Smooth muscle cell (in vitro differentiated cells): ENCODE measurements around the gene CDKL5. TPM values are rescaled to one million over a fixed set of nuclear protein-coding genes. Genes with fewer than 3 reads are reported as not detected.
A peak's percentile ranks its signal among the peaks of the same experiment; 100 is the strongest.

Experiments used
- DNase-seq: peaks from one replicate; lab custom pipeline; 2025; ENCODE audit not compliant: unreplicated experiment; lab: John Stamatoyannopoulos, UW
- H2AFZ ChIP-seq: fragments of 200-600 bp; sonication (generic); 2 replicates; pipeline ENCODE4 v1.6.0; 2016; ENCODE audit warnings: antibody characterized with exemption, low read depth, mild to moderate bottlenecking
- H3F3A ChIP-seq: fragments of 200-600 bp; sonication (generic); 2 replicates; pipeline ENCODE4 v1.6.0; 2017; ENCODE audit warnings: antibody characterized with exemption, low read depth
- H3K27ac ChIP-seq: fragments of 200-600 bp; sonication (generic); 2 replicates; pipeline ENCODE4 v1.5.1; 2016; ENCODE audit warnings: low read depth, mild to moderate bottlenecking
- H3K27me3 ChIP-seq: fragments of 200-600 bp; sonication (generic); 2 replicates; pipeline ENCODE4 v1.6.1; 2016; ENCODE audit warnings: low read depth, mild to moderate bottlenecking
- H3K36me3 ChIP-seq: fragments of 200-600 bp; sonication (generic); 2 replicates; pipeline ENCODE4 v1.5.1; 2016; ENCODE audit warnings: low read depth
- H3K4me1 ChIP-seq: fragments of 200-600 bp; sonication (generic); 2 replicates; pipeline ENCODE4 v1.5.1; 2016; ENCODE audit warnings: low read depth
- H3K4me2 ChIP-seq: fragments of 200-600 bp; sonication (generic); 2 replicates; pipeline ENCODE4 v1.6.0; 2016; ENCODE audit warnings: mild to moderate bottlenecking
- H3K4me3 ChIP-seq: fragments of 200-600 bp; sonication (generic); 2 replicates; pipeline ENCODE4 v1.5.1; 2016; ENCODE audit warnings: mild to moderate bottlenecking
- H3K79me2 ChIP-seq: fragments of 200-600 bp; sonication (generic); 2 replicates; pipeline ENCODE4 v1.6.0; 2016; ENCODE audit warnings: low read depth, mild to moderate bottlenecking
- H3K9ac ChIP-seq: fragments of 200-600 bp; sonication (generic); 2 replicates; pipeline ENCODE4 v1.6.0; 2016; ENCODE audit warnings: low read depth
- H3K9me3 ChIP-seq: fragments of 200-600 bp; sonication (generic); replicated peaks from 2 replicates; pipeline ENCODE4 v1.5.1; 2016; ENCODE audit warnings: low read depth
- H4K20me1 ChIP-seq: fragments of 200-600 bp; sonication (generic); 2 replicates; pipeline ENCODE4 v1.6.0; 2016; ENCODE audit warnings: low read depth
- CTCF ChIP-seq: fragments of 200-600 bp; sonication (generic); IDR thresholded peaks from 2 replicates; pipeline ENCODE4 v1.5.1; 2017; ENCODE audit warnings: borderline replicate concordance, mild to moderate bottlenecking, antibody characterized with exemption; ENCODE audit not compliant: insufficient read depth, poor library complexity, severe bottlenecking
- WGBS: methylation state at CpG from one replicate; pipeline ENCODE4 v1.1.7; 2016; ENCODE audit warnings: low lambda C conversion rate; 5-methylcytosine and 5-hydroxymethylcytosine counted together
- polyA plus RNA-seq: library from polyadenylated mRNA; unstranded; fragments of >200 nt; fragmentation: Nextera tagmentation; extraction: Ambion mirVana; gene quantifications from 2 replicates; pipeline ENCODE4 v1.2.1, GENCODE V29; 2016
- total RNA-seq: library from RNA; depleted of rRNA; stranded (reverse); fragments of >200 nt; gene quantifications from 2 replicates; pipeline ENCODE4 v1.2.3, GENCODE V29; 2014

The CDKL5 gene
- total and polyA plus RNA-seq, 2 experiments from 2014 or later, result 3.4 to 14.4 TPM

GRCh38 chrX:18607966-18608365 is 182.6 kb downstream of the CDKL5 start:
- Histone ChIP-seq H3K9me3 (no peaks in the 10 kb centered on the region), H2AFZ (no peak overlapping the region), H3K79me2 (no peaks in the 10 kb centered on the region), H3K36me3 (no peaks in the 10 kb centered on the region), H3F3A (no peaks in the 10 kb centered on the region), H3K27ac (peak overlapping the region; percentile 31), H3K4me3 (no peak overlapping the region), H3K4me1 (no peaks in the 10 kb centered on the region), H4K20me1 (no peaks in the 10 kb centered on the region), H3K4me2 (no peak overlapping the region), H3K9ac (no peak overlapping the region), H3K27me3 (no peaks in the 10 kb centered on the region)
- 45% methylated on average over 4 of the region's 4 CpGs for WGBS
- DNase-seq, result no peak
- TF ChIP-seq CTCF, result no peak

- no peaks in the 10 kb centered on the region for H4K20me1 ChIP-seq
- TF ChIP-seq CTCF, result no peak
- 80% methylated on average over 3 of the region's 3 CpGs for WGBS
Observed at GRCh38 chrX:18613930-18614639, 188.7 kb downstream of the CDKL5 start.

GRCh38 chrX:18616688-18617406 is 191.4 kb downstream of the CDKL5 start:
- H3K4me2 ChIP-seq, result no peak overlapping the region
- peak overlapping the region; percentile 48 for H3K27ac ChIP-seq

More at GRCh38 chrX:18613930-18614639, 188.7 kb downstream of the CDKL5 start:
- H3K27ac ChIP-seq, result no peak overlapping the region
- H3K4me1 ChIP-seq, result no peaks in the 10 kb centered on the region
- H3K4me2 ChIP-seq, result no peak overlapping the region
- H3K9me3 ChIP-seq, result no peaks in the 10 kb centered on the region
- H3F3A ChIP-seq, result no peaks in the 10 kb centered on the region
- H3K9ac ChIP-seq, result no peak overlapping the region
- no peak for DNase-seq
- H3K79me2 ChIP-seq, result no peaks in the 10 kb centered on the region
- H3K27me3 ChIP-seq, result no peaks in the 10 kb centered on the region
- no peaks in the 10 kb centered on the region for H3K36me3 ChIP-seq
- no peak overlapping the region for H2AFZ ChIP-seq
- H3K4me3 ChIP-seq, result no peak overlapping the region

More at GRCh38 chrX:18616688-18617406, 191.4 kb downstream of the CDKL5 start:
- H3K27me3 ChIP-seq, result no peaks in the 10 kb centered on the region
- no peaks in the 10 kb centered on the region for H3K36me3 ChIP-seq
- no peak for TF ChIP-seq CTCF
- no peaks in the 10 kb centered on the region for H3F3A ChIP-seq
- no peaks in the 10 kb centered on the region for H3K4me1 ChIP-seq
- no peaks in the 10 kb centered on the region for H4K20me1 ChIP-seq
- H3K4me3 ChIP-seq, result no peak overlapping the region
- 72% methylated on average over 8 of the region's 8 CpGs for WGBS
- no peak overlapping the region for H3K9ac ChIP-seq
- no peaks in the 10 kb centered on the region for H3K9me3 ChIP-seq
- DNase-seq, result no peak
- no peak overlapping the region for H2AFZ ChIP-seq
- no peaks in the 10 kb centered on the region for H3K79me2 ChIP-seq
